T-cell (primary cell): ENCODE data around the gene PTCRA. TPM values are rescaled to one million over a fixed set of nuclear protein-coding genes. Genes with fewer than 3 reads are reported as not detected.
"Not testable (repeated sequence)": the region's sequence is repeated elsewhere in the genome, so short reads cannot be mapped to it uniquely, and the experiment has no call there.

Experiments used
- ATAC-seq, 4 experiments: fragments of 200-7000 bp in 3 of 4; fragments of 150-1000 bp in 1 of 4; cut with Tn5 transposase; replicated peaks in 1 of 4; 1 replicate in 3 of 4; 2 replicates in 1 of 4; pipeline ENCODE4 v1.10.0; 2021; ENCODE audit warnings: moderate library complexity in 3 of 4, mild to moderate bottlenecking in 2 of 4, moderate number of reproducible peaks in 1 of 4
- CTCF ChIA-PET, 2 donors: fragments of 300-600 bp; sonication (Branson Sonifier 250); formaldehyde crosslinking; loops; one replicate each; lab custom pipeline; 2022; ENCODE audit warnings: antibody characterized with exemption in 2 of 2; lab: Charles Lee
- POLR2A ChIA-PET, 2 donors: fragments of 300-600 bp; sonication (Branson Sonifier 250); formaldehyde crosslinking; loops; one replicate each; lab custom pipeline; 2022; ENCODE audit warnings: antibody characterized with exemption in 2 of 2; lab: Charles Lee
- DNase-seq, 35 experiments: peaks; one replicate each; pipeline versions ENCODE4 v3.0.0 to v3.0.0-alpha.2; 2013 to 2023
- H3K27ac ChIP-seq: one replicate; pipeline ENCODE4 v1.5.1; 2013; ENCODE audit warnings: low read length
- H3K27me3 ChIP-seq, 2 experiments: replicated peaks in 1 of 2; 1 replicate in 1 of 2; 2 replicates in 1 of 2; pipeline versions ENCODE4 v1.6.1 to v1.7.0; 2013; ENCODE audit warnings: low read length in 1 of 2, mixed read lengths in 1 of 2; ENCODE audit not compliant: control insufficient read depth in 2 of 2, insufficient read depth in 2 of 2; ENCODE audit errors: extremely low read depth in 1 of 2
- H3K36me3 ChIP-seq, 2 donors: 1 replicate in 1 of 2; 2 replicates in 1 of 2; pipeline versions ENCODE4 v1.6.1 to v1.7.0; 2013; ENCODE audit warnings: low read length in 1 of 2; ENCODE audit not compliant: control insufficient read depth in 2 of 2, insufficient read depth in 1 of 2; ENCODE audit errors: extremely low read depth in 1 of 2
- H3K4me1 ChIP-seq, 2 experiments: 1 replicate in 1 of 2; 2 replicates in 1 of 2; pipeline versions ENCODE4 v1.6.1 to v1.7.0; 2013; ENCODE audit warnings: low read length in 2 of 2, mixed read lengths in 1 of 2; ENCODE audit not compliant: insufficient read depth in 2 of 2, control insufficient read depth in 1 of 2; ENCODE audit errors: extremely low read depth in 1 of 2
- H3K4me3 ChIP-seq, 2 donors: 1 replicate in 1 of 2; 2 replicates in 1 of 2; pipeline versions ENCODE4 v1.5.1 to v1.7.0; 2013; ENCODE audit warnings: mild to moderate bottlenecking in 2 of 2, low read length in 1 of 2, moderate library complexity in 1 of 2; ENCODE audit not compliant: control insufficient read depth in 1 of 2; ENCODE audit errors: extremely low read depth in 1 of 2
- H3K9me3 ChIP-seq: 2 replicates; pipeline ENCODE4 v1.7.0; 2013
- H3K27ac Mint-ChIP-seq, 2 donors: one replicate each; pipeline ENCODE4 v1.8.0; 2020 to 2021; ENCODE audit warnings: mild to moderate bottlenecking in 2 of 2, mixed read lengths in 2 of 2
- H3K27me3 Mint-ChIP-seq, 2 donors: one replicate each; pipeline ENCODE4 v1.8.0; 2021 to 2022; ENCODE audit warnings: mixed read lengths in 2 of 2
- H3K36me3 Mint-ChIP-seq: one replicate; pipeline ENCODE4 v1.8.0; 2021; ENCODE audit warnings: mixed read lengths
- H3K4me1 Mint-ChIP-seq, 3 donors: one replicate each; pipeline ENCODE4 v1.8.0; 2020 to 2022; ENCODE audit warnings: mixed read lengths in 3 of 3, mild to moderate bottlenecking in 1 of 3
- H3K4me3 Mint-ChIP-seq, 3 donors: one replicate each; pipeline ENCODE4 v1.8.0; 2020 to 2022; ENCODE audit warnings: mild to moderate bottlenecking in 3 of 3, mixed read lengths in 3 of 3, moderate library complexity in 3 of 3
- H3K9me3 Mint-ChIP-seq, 3 donors: one replicate each; pipeline ENCODE4 v1.8.0; 2020 to 2022; ENCODE audit warnings: mixed read lengths in 3 of 3
- WGBS: methylation state at CpG from one replicate; pipeline ENCODE4 v1.1.5; 2013; ENCODE audit warnings: missing lambda C conversion rate; ENCODE audit not compliant: insufficient coverage; 5-methylcytosine and 5-hydroxymethylcytosine counted together
- total RNA-seq, 35 experiments: library from RNA in 6 of 35; stranded (reverse) in 6 of 35; fragments of 120-200 nt in 1 of 35; gene quantifications; one replicate each; pipeline versions ENCODE4 v1.2.1 to v1.2.4 and lab custom pipeline; 2013 to 2026

Gene PTCRA
- total RNA-seq, 5 donors from 2014 or later (not counting 1 experiment from before 2014, with no cell fraction given): 0.53 TPM; not detected in 4

- H3K27me3 ChIP-seq: no peaks in the 10 kb centered on the region
- H3K4me3 ChIP-seq: peak overlapping the region; percentile 84 to 91
- ChIA-PET CTCF (no interaction called here), POLR2A (interaction anchor here (0.6 to 3.6 kb wide), 3 partner anchors 10 to 43 kb away, joined by 3 to 29 read pairs (median 5); partner anchors contain the start of gene RPL7L1 (in 1 of the 2))
- no peak for ATAC-seq
- peaks cover 5 to 20% (median 18%) of the 10 kb centered on the region in 3 donors for H3K4me1 Mint-ChIP-seq
- no peaks in the 10 kb centered on the region for H3K9me3 ChIP-seq
- peak overlapping the region; percentile 96 to 99 for H3K27ac Mint-ChIP-seq
- H3K36me3 ChIP-seq: peaks cover 8 to 12% of the 10 kb centered on the region in 2 donors
- no peaks in the 10 kb centered on the region for H3K27me3 Mint-ChIP-seq
- H3K4me1 ChIP-seq: peaks cover 9 to 13% of the 10 kb centered on the region in 2 experiments
- peak overlapping the region; percentile 76 for H3K27ac ChIP-seq
- H3K36me3 Mint-ChIP-seq: peaks cover 15% of the 10 kb centered on the region
- no peaks in the 10 kb centered on the region for H3K9me3 Mint-ChIP-seq
- peak overlapping the region; percentile 88 to 96 (median 92) for H3K4me3 Mint-ChIP-seq
- no CpG with 5 or more reads among the region's 4 CpGs for WGBS
- peak in 2 of 35 experiments; percentile 7 to 34 for DNase-seq
These were observed 26.0 kb upstream of the PTCRA start for GRCh38 chr6:42889815-42890214.

GRCh38 chr6:42890311-42891198 is 25.3 kb upstream of the PTCRA start:
- H3K36me3 Mint-ChIP-seq: peaks cover 13% of the 10 kb centered on the region
- peak overlapping the region; percentile 96 to 99 for H3K27ac Mint-ChIP-seq
- peaks cover 5 to 20% (median 18%) of the 10 kb centered on the region in 3 donors for H3K4me1 Mint-ChIP-seq
- H3K4me3 Mint-ChIP-seq: peak overlapping the region; percentile 88 to 96 (median 92)
- peak; percentile 93 to 97 (median 96) for ATAC-seq
- H3K27me3 ChIP-seq: no peaks in the 10 kb centered on the region
- H3K27ac ChIP-seq: peak overlapping the region; percentile 76
- CTCF ChIA-PET: interaction anchor here in 1 of 2 donors (0.7 kb wide), 2 partner anchors 11 to 279 kb away, joined by 3 to 5 read pairs; no protein-coding TSS in a partner anchor
- under 1% methylated on average over 62 of the region's 63 CpGs for WGBS
- no peaks in the 10 kb centered on the region for H3K27me3 Mint-ChIP-seq
- H3K4me1 ChIP-seq: peaks cover 9 to 13% of the 10 kb centered on the region in 2 experiments
- H3K4me3 ChIP-seq: peak overlapping the region; percentile 84 to 91
- H3K9me3 Mint-ChIP-seq: no peaks in the 10 kb centered on the region
- no peaks in the 10 kb centered on the region for H3K9me3 ChIP-seq
- peaks cover 6 to 7% of the 10 kb centered on the region in 2 donors for H3K36me3 ChIP-seq
- POLR2A ChIA-PET: interaction anchor here (0.6 to 3.6 kb wide), 4 partner anchors 8 to 334 kb away, joined by 3 to 29 read pairs (median 4); partner anchors contain the start of gene RPL7L1 (in 1 of the 2)
- DNase-seq: peak; percentile 73 to 90 (median 84)

GRCh38 chr6:42891199-42891722 is 24.6 kb upstream of the PTCRA start:
- no peaks in the 10 kb centered on the region for H3K27me3 ChIP-seq

GRCh38 chr6:42894041-42894828 is 21.6 kb upstream of the PTCRA start:
- ATAC-seq, H3K9me3 Mint-ChIP-seq, H3K27me3 ChIP-seq, H3K9me3 ChIP-seq, H3K27ac Mint-ChIP-seq, H3K27ac ChIP-seq, H3K4me3 ChIP-seq, H3K36me3 ChIP-seq, H3K36me3 Mint-ChIP-seq, CTCF ChIA-PET, POLR2A ChIA-PET, H3K4me3 Mint-ChIP-seq, DNase-seq, H3K27me3 Mint-ChIP-seq: not testable (repeated sequence)
- 52% methylated on average over 7 of the region's 19 CpGs for WGBS
- peaks cover 5 to 19% (median 17%) of the 10 kb centered on the region in 3 donors for H3K4me1 Mint-ChIP-seq
- H3K4me1 ChIP-seq: peaks cover 9 to 13% of the 10 kb centered on the region in 2 experiments

More at GRCh38 chr6:42891199-42891722, 24.6 kb upstream of the PTCRA start:
- no peaks in the 10 kb centered on the region for H3K27me3 Mint-ChIP-seq
- DNase-seq (no peak), ATAC-seq (no peak)
- H3K9me3 Mint-ChIP-seq: no peaks in the 10 kb centered on the region
- peak overlapping the region; percentile 96 to 99 for H3K27ac Mint-ChIP-seq
- POLR2A ChIA-PET: interaction anchor here (0.5 to 3.6 kb wide), 6 partner anchors 9 to 334 kb away, joined by 3 to 29 read pairs (median 5); partner anchors contain the start of genes CNPY3 (in 1 of the 2) and RPL7L1 (in 1 of the 2)
- Histone ChIP-seq H3K27ac (peak overlapping the region; percentile 76), H3K4me1 (peaks cover 9 to 13% of the 10 kb centered on the region in 2 experiments), H3K9me3 (no peaks in the 10 kb centered on the region), H3K36me3 (no peaks in the 10 kb centered on the region), H3K4me3 (peak overlapping the region; percentile 84 to 91)
- H3K4me1 Mint-ChIP-seq: peaks cover 5 to 20% (median 18%) of the 10 kb centered on the region in 3 donors
- WGBS: 56% methylated on average over 11 of the region's 17 CpGs
- CTCF ChIA-PET: interaction anchor here (0.6 to 1.2 kb wide), 5 partner anchors 11 to 278 kb away, joined by 3 to 5 read pairs (median 3); partner anchors contain the start of gene TBCC (in 1 of the 2)
- H3K4me3 Mint-ChIP-seq: peak overlapping the region; percentile 88 to 96 (median 92)
- H3K36me3 Mint-ChIP-seq: peaks cover 6% of the 10 kb centered on the region

GRCh38 chr6:42896178-42896719 is 19.6 kb upstream of the PTCRA start:
- peaks cover 3 to 6% (median 3%) of the 10 kb centered on the region in 3 donors for H3K4me1 Mint-ChIP-seq
- no peak overlapping the region for H3K4me3 Mint-ChIP-seq
- WGBS: no CpG with 5 or more reads among the region's 10 CpGs
- Histone ChIP-seq H3K27ac (no peak overlapping the region), H3K9me3 (no peaks in the 10 kb centered on the region), H3K27me3 (no peaks in the 10 kb centered on the region), H3K36me3 (no peaks in the 10 kb centered on the region), H3K4me1 (peaks cover 3 to 4% of the 10 kb centered on the region in 2 experiments), H3K4me3 (no peak overlapping the region)
- ATAC-seq (no peak), DNase-seq (no peak)
- H3K27me3 Mint-ChIP-seq: no peaks in the 10 kb centered on the region
- H3K27ac Mint-ChIP-seq: no peak overlapping the region
- ChIA-PET CTCF (interaction anchor here (0.8 to 1.5 kb wide), 2 partner anchors 17 to 247 kb away, joined by 3 read pairs; partner anchors contain the start of gene RPL7L1 (in 1 of the 2)), POLR2A (interaction anchor here (0.6 to 0.7 kb wide), 2 partner anchors 28 to 324 kb away, joined by 3 read pairs; no protein-coding TSS in a partner anchor)
- H3K36me3 Mint-ChIP-seq: no peaks in the 10 kb centered on the region
- H3K9me3 Mint-ChIP-seq: no peaks in the 10 kb centered on the region
